Endodermal cell (in vitro differentiated cells): ENCODE results near the gene PTPRS. TPM values are rescaled to one million over a fixed set of nuclear protein-coding genes. Genes with fewer than 3 reads are reported as not detected.

Experiments
- DNase-seq: peaks from one replicate; pipeline ENCODE4 v3.0.0-alpha.2; 2017
- H3K27ac ChIP-seq: 2 replicates; pipeline ENCODE4 v1.5.1; 2013; ENCODE audit warnings: mild to moderate bottlenecking, low read depth, low read length, moderate library complexity
- H3K27me3 ChIP-seq: 2 replicates; pipeline ENCODE4 v1.6.1; 2013; ENCODE audit warnings: mild to moderate bottlenecking, low read length, moderate library complexity; ENCODE audit not compliant: insufficient read depth, control insufficient read depth, poor library complexity, severe bottlenecking
- H3K36me3 ChIP-seq: 2 replicates; pipeline ENCODE4 v1.7.0; 2013; ENCODE audit warnings: mild to moderate bottlenecking, low read length, moderate library complexity; ENCODE audit not compliant: control insufficient read depth, insufficient read depth
- H3K4me1 ChIP-seq: one replicate; pipeline ENCODE4 v1.7.0; 2013; ENCODE audit warnings: low read length; ENCODE audit not compliant: control insufficient read depth, insufficient read depth
- H3K4me3 ChIP-seq: 2 replicates; pipeline ENCODE4 v1.5.1; 2013; ENCODE audit warnings: mild to moderate bottlenecking, low read length, moderate library complexity
- H3K9ac ChIP-seq: 2 replicates; pipeline ENCODE4 v1.6.1; 2013; ENCODE audit warnings: mild to moderate bottlenecking, low read length, moderate library complexity; ENCODE audit not compliant: poor library complexity, severe bottlenecking; ENCODE audit errors: extremely low read depth
- H3K9me3 ChIP-seq: 2 replicates; pipeline ENCODE4 v1.6.1; 2013; ENCODE audit warnings: mild to moderate bottlenecking, low read length, moderate library complexity; ENCODE audit not compliant: control insufficient read depth
- H3K27ac Mint-ChIP-seq: 2 replicates; pipeline ENCODE4 v1.8.0; 2020; ENCODE audit warnings: mixed read lengths
- H3K27me3 Mint-ChIP-seq: 2 replicates; pipeline ENCODE4 v1.8.0; 2021; ENCODE audit warnings: mild to moderate bottlenecking, mixed read lengths; ENCODE audit not compliant: insufficient read depth
- H3K36me3 Mint-ChIP-seq: 2 replicates; pipeline ENCODE4 v1.8.0; 2020; ENCODE audit warnings: low read depth, mixed read lengths
- H3K4me1 Mint-ChIP-seq: 2 replicates; pipeline ENCODE4 v1.8.0; 2020; ENCODE audit warnings: mixed read lengths
- H3K4me3 Mint-ChIP-seq: 2 replicates; pipeline ENCODE4 v1.8.0; 2020; ENCODE audit warnings: mild to moderate bottlenecking, moderate library complexity, mixed read lengths
- H3K9me3 Mint-ChIP-seq: 2 replicates; pipeline ENCODE4 v1.8.0; 2020; ENCODE audit warnings: mild to moderate bottlenecking, mixed read lengths
- WGBS, 2 experiments: methylation state at CpG; one replicate each; pipeline versions ENCODE4 v1.1.5 to v1.1.7; 2013; ENCODE audit warnings: missing lambda C conversion rate in 2 of 2, mixed read lengths in 1 of 2; ENCODE audit not compliant: insufficient coverage in 1 of 2, insufficient read length in 1 of 2; 5-methylcytosine and 5-hydroxymethylcytosine counted together
- total RNA-seq, 2 donors: library from RNA; stranded (reverse); fragmentation: NEBNext Ultra II Directional in 1 of 2; extraction: Animal tissue kit (Norgen Biotek cat#: 25700) in 1 of 2; gene quantifications; 2 replicates in 1 of 2; 3 replicates in 1 of 2; pipeline ENCODE4 v1.2.1, GENCODE V29; 2021
- TF ChIP-seq, protein P1 (sequence below): fragments of 200-600 bp; sonication (generic); conservative IDR thresholded peaks from 2 replicates; pipeline ENCODE4 v1.5.0; 2021; ENCODE audit warnings: antibody characterized with exemption, mild to moderate bottlenecking

Gene PTPRS
- total RNA-seq, 2 donors from 2014 or later, result 226 to 248 TPM

DNA sequence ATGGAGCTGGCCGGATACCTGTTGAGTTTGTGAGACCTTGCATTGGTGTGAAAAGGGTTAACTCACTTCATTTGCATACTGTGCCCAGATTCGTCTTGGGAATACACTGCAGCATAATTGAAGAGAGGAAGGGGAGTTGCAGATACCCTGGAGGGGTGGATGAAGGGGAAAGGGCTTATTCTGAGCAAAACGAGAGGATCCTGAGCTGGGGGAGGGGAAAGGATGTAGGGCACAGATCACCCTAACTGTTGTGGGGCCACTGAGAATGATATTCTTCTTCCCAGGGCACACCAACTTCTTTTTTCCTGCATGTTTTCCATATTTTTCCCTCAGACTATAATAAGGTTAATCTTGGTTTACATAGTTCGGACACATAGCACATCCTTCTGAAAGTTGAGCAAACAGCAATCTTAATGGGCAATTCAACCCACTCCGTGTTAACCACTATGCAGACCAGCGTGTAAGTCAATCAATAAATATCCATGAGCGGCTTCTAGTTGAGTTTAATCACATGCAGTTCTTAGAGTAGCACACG, 11.7 kb upstream of the PTPRS start:
- Mint-ChIP-seq H3K9me3 (peaks cover 5% of the 10 kb centered on the region), H3K27ac (peak overlapping the region; percentile 100), H3K27me3 (peaks cover 32% of the 10 kb centered on the region), H3K36me3 (no peaks in the 10 kb centered on the region), H3K4me1 (peaks cover 5% of the 10 kb centered on the region), H3K4me3 (no peak overlapping the region)
- TF ChIP-seq, protein P1, sequence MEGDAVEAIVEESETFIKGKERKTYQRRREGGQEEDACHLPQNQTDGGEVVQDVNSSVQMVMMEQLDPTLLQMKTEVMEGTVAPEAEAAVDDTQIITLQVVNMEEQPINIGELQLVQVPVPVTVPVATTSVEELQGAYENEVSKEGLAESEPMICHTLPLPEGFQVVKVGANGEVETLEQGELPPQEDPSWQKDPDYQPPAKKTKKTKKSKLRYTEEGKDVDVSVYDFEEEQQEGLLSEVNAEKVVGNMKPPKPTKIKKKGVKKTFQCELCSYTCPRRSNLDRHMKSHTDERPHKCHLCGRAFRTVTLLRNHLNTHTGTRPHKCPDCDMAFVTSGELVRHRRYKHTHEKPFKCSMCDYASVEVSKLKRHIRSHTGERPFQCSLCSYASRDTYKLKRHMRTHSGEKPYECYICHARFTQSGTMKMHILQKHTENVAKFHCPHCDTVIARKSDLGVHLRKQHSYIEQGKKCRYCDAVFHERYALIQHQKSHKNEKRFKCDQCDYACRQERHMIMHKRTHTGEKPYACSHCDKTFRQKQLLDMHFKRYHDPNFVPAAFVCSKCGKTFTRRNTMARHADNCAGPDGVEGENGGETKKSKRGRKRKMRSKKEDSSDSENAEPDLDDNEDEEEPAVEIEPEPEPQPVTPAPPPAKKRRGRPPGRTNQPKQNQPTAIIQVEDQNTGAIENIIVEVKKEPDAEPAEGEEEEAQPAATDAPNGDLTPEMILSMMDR, result no peak
- H3K27me3 ChIP-seq, result no peaks in the 10 kb centered on the region
- peaks cover 3% of the 10 kb centered on the region for H3K9me3 ChIP-seq
- no peaks in the 10 kb centered on the region for H3K4me1 ChIP-seq
- H3K9ac ChIP-seq, result peak overlapping the region; percentile 57
- WGBS, 2 experiments, result 56 to 59% methylated on average over 8 of the region's 8 CpGs
- peak; percentile 64 for DNase-seq
- no peaks in the 10 kb centered on the region for H3K36me3 ChIP-seq
- no peak overlapping the region for H3K4me3 ChIP-seq
- peak overlapping the region; percentile 81 for H3K27ac ChIP-seq

DNA sequence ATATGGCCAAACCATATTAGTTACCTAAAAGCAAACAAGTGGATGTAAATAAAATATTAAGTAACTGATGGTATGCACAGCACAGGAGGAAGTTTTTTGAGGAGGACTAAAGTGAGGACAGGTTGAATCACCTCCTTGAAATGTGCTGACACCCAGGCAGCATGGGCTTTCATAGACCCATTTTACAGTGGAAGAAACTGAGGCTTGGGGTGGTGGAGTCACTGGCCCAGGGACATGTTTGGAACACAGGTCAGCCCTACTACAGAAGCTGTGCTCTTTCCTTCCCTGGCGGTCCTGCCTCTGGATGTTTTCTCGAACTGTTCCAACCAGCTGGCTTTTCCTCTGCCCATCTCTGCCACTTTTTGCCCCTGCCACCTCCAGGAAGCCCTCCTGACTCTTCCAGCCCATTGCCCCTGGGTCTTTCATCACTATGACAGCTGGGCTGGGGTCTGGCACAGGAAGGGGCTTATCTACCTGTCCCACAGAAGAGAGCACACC, 11.2 kb upstream of the PTPRS start:
- no peak overlapping the region for H3K27ac ChIP-seq
- no peak overlapping the region for H3K4me3 Mint-ChIP-seq
- H3K9ac ChIP-seq, result peak overlapping the region; percentile 57
- no peak overlapping the region for H3K4me3 ChIP-seq
- H3K27me3 ChIP-seq, result no peaks in the 10 kb centered on the region
- TF ChIP-seq, protein P1, result no peak
- H3K27me3 Mint-ChIP-seq, result peaks cover 29% of the 10 kb centered on the region
- no peaks in the 10 kb centered on the region for H3K36me3 Mint-ChIP-seq
- peaks cover 10% of the 10 kb centered on the region for H3K9me3 Mint-ChIP-seq
- no peaks in the 10 kb centered on the region for H3K36me3 ChIP-seq
- H3K27ac Mint-ChIP-seq, result peak overlapping the region; percentile 100
- WGBS, 2 experiments, result 76 to 82% methylated on average over 2 of the region's 2 CpGs
- no peaks in the 10 kb centered on the region for H3K4me1 ChIP-seq
- H3K9me3 ChIP-seq, result peaks cover 8% of the 10 kb centered on the region
- peaks cover 5% of the 10 kb centered on the region for H3K4me1 Mint-ChIP-seq
- DNase-seq, result no peak

DNA sequence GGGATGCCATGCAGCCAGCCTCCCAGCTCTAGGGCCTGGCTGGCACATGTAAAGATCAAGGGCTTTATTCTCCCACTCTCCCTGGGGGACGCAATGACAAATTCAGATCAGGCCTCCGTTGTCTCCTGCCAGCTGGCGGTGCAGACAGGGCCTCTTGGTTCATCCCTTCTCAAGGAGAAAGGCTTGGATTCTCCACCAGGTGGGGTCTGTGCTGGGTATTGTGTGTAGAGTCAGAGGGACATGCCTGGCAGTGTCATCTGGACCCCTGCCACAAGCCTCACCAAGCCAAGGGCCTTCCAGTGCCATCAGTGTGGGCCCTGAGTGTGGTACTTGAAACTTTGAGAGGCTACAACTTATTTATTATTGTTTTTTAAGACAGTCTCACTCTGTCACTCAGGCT, 8.4 kb upstream of the PTPRS start:
- TF ChIP-seq, protein P1, result peak; percentile 68
- Histone ChIP-seq H3K27ac (no peak overlapping the region), H3K4me3 (no peak overlapping the region), H3K4me1 (peaks cover 3% of the 10 kb centered on the region), H3K9ac (no peak overlapping the region), H3K27me3 (no peaks in the 10 kb centered on the region), H3K9me3 (peaks cover 9% of the 10 kb centered on the region), H3K36me3 (no peaks in the 10 kb centered on the region)
- no peak overlapping the region for H3K27ac Mint-ChIP-seq
- peak; percentile 79 for DNase-seq
- peaks cover 11% of the 10 kb centered on the region for H3K9me3 Mint-ChIP-seq
- WGBS, 2 experiments, result 76 to 100% methylated on average over 1 to 3 of the region's 3 CpGs
- peaks cover 15% of the 10 kb centered on the region for H3K4me1 Mint-ChIP-seq
- no peaks in the 10 kb centered on the region for H3K36me3 Mint-ChIP-seq
- no peak overlapping the region for H3K4me3 Mint-ChIP-seq
- peaks cover 20% of the 10 kb centered on the region for H3K27me3 Mint-ChIP-seq
